HEK293 (cell line): Measurements from ENCODE around the gene GSTM4.

Source experiments
- EGR2 ChIP-seq: fragments of 450-650 bp; formaldehyde crosslinking; IDR thresholded peaks from 2 replicates; pipeline ENCODE4 v1.5.1; 2016; ENCODE audit warnings: low read depth, missing biosample characterization, missing genetic modification characterization
- GFI1B ChIP-seq: fragments of 450-650 bp; formaldehyde crosslinking; IDR thresholded peaks from 2 replicates; pipeline ENCODE4 v1.5.1; 2016; ENCODE audit warnings: missing biosample characterization, missing genetic modification characterization
- GLI4 ChIP-seq: fragments of 450-650 bp; formaldehyde crosslinking; IDR thresholded peaks from 2 replicates; pipeline ENCODE4 v1.5.1; 2016; ENCODE audit warnings: missing biosample characterization, missing genetic modification characterization
- MEIS1 ChIP-seq: sonication (generic); formaldehyde crosslinking; IDR thresholded peaks from 2 replicates; pipeline ENCODE4 v1.8.1; 2022; ENCODE audit warnings: missing genetic modification reagents, mild to moderate bottlenecking, borderline replicate concordance
- SCRT2 ChIP-seq: fragments of 450-650 bp; formaldehyde crosslinking; IDR thresholded peaks from 2 replicates; pipeline ENCODE4 v1.5.1; 2016; ENCODE audit warnings: missing biosample characterization, missing genetic modification characterization
- ZFP37 ChIP-seq: fragments of 450-650 bp; formaldehyde crosslinking; IDR thresholded peaks from 2 replicates; pipeline ENCODE4 v1.5.1; 2016; ENCODE audit warnings: missing biosample characterization, missing genetic modification characterization
- ZIC2 ChIP-seq: fragments of 450-650 bp; formaldehyde crosslinking; IDR thresholded peaks from 2 replicates; pipeline ENCODE4 v1.5.1; 2016; ENCODE audit warnings: missing biosample characterization, missing genetic modification characterization
- ZNF10 ChIP-seq: fragments of 450-650 bp; formaldehyde crosslinking; IDR thresholded peaks from 2 replicates; pipeline ENCODE4 v1.5.1; 2017; ENCODE audit warnings: missing biosample characterization, missing genetic modification characterization
- ZNF146 ChIP-seq: fragments of 450-650 bp; formaldehyde crosslinking; IDR thresholded peaks from 2 replicates; pipeline ENCODE4 v1.5.1; 2016; ENCODE audit warnings: missing biosample characterization, missing genetic modification characterization
- ZNF175 ChIP-seq: fragments of 450-650 bp; formaldehyde crosslinking; IDR thresholded peaks from 2 replicates; pipeline ENCODE4 v1.5.1; 2016; ENCODE audit warnings: missing biosample characterization, missing genetic modification characterization
- ZNF214 ChIP-seq: fragments of 450-650 bp; formaldehyde crosslinking; IDR thresholded peaks from 2 replicates; pipeline ENCODE4 v1.5.1; 2017; ENCODE audit warnings: missing biosample characterization, mild to moderate bottlenecking, missing genetic modification characterization, borderline replicate concordance
- ZNF223 ChIP-seq: fragments of 450-650 bp; formaldehyde crosslinking; IDR thresholded peaks from 2 replicates; pipeline ENCODE4 v1.5.1; 2016; ENCODE audit warnings: missing biosample characterization, missing genetic modification characterization
- ZNF266 ChIP-seq: fragments of 450-650 bp; formaldehyde crosslinking; IDR thresholded peaks from 2 replicates; pipeline ENCODE4 v1.5.1; 2016; ENCODE audit warnings: missing biosample characterization, missing genetic modification characterization, low read depth
- ZNF311 ChIP-seq: fragments of 450-650 bp; formaldehyde crosslinking; IDR thresholded peaks from 2 replicates; pipeline ENCODE4 v1.5.1; 2017; ENCODE audit warnings: missing biosample characterization, missing genetic modification characterization, borderline replicate concordance
- ZNF341 ChIP-seq: fragments of 450-650 bp; formaldehyde crosslinking; IDR thresholded peaks from 2 replicates; pipeline ENCODE4; 2016; ENCODE audit warnings: low read depth, missing biosample characterization, missing genetic modification characterization
- ZNF366 ChIP-seq: fragments of 450-650 bp; formaldehyde crosslinking; conservative IDR thresholded peaks from 2 replicates; pipeline ENCODE4 v1.5.1; 2016; ENCODE audit warnings: missing biosample characterization, missing genetic modification characterization
- ZNF433 ChIP-seq: fragments of 450-650 bp; formaldehyde crosslinking; IDR thresholded peaks from 2 replicates; pipeline ENCODE4 v1.5.1; 2016; ENCODE audit warnings: missing biosample characterization, missing genetic modification characterization, low read depth
- ZNF555 ChIP-seq: fragments of 450-650 bp; formaldehyde crosslinking; conservative IDR thresholded peaks from 2 replicates; pipeline ENCODE4 v1.5.1; 2017; ENCODE audit warnings: missing biosample characterization, mild to moderate bottlenecking, missing genetic modification characterization, inconsistent platforms
- ZNF571 ChIP-seq: fragments of 450-650 bp; formaldehyde crosslinking; IDR thresholded peaks from 2 replicates; pipeline ENCODE4 v1.5.0; 2017; ENCODE audit warnings: missing biosample characterization, missing genetic modification characterization
- ZNF596 ChIP-seq: fragments of 450-650 bp; IDR thresholded peaks from 2 replicates; pipeline ENCODE4 v1.5.0; 2018; ENCODE audit warnings: missing biosample characterization, mild to moderate bottlenecking, missing genetic modification characterization, moderate library complexity
- ZNF670 ChIP-seq: fragments of 450-650 bp; formaldehyde crosslinking; IDR thresholded peaks from 2 replicates; pipeline ENCODE4 v1.5.1; 2016; ENCODE audit warnings: missing biosample characterization, missing genetic modification characterization, low read depth
- ZNF785 ChIP-seq: fragments of 450-650 bp; formaldehyde crosslinking; IDR thresholded peaks from 2 replicates; pipeline ENCODE4 v1.5.1; 2016; ENCODE audit warnings: missing biosample characterization, missing genetic modification characterization
- ZNF843 ChIP-seq: fragments of 450-650 bp; formaldehyde crosslinking; IDR thresholded peaks from 2 replicates; pipeline ENCODE4 v1.5.1; 2016; ENCODE audit warnings: missing biosample characterization, missing genetic modification characterization
- ZSCAN23 ChIP-seq: fragments of 450-650 bp; formaldehyde crosslinking; IDR thresholded peaks from 2 replicates; pipeline ENCODE4 v1.5.1; 2016; ENCODE audit warnings: missing biosample characterization, missing genetic modification characterization
- TF ChIP-seq, protein P1 (sequence below): fragments of 450-650 bp; formaldehyde crosslinking; IDR thresholded peaks from 2 replicates; pipeline ENCODE4 v1.5.1; 2016; ENCODE audit warnings: missing biosample characterization, missing genetic modification characterization
- TF ChIP-seq, protein P2 (sequence below): fragments of 450-650 bp; formaldehyde crosslinking; IDR thresholded peaks from 2 replicates; pipeline ENCODE4 v1.5.1; 2016; ENCODE audit warnings: missing biosample characterization, missing genetic modification characterization
- TF ChIP-seq, protein P3 (sequence below): fragments of 450-650 bp; formaldehyde crosslinking; IDR thresholded peaks from 2 replicates; pipeline ENCODE4 v1.5.1; 2016; ENCODE audit warnings: missing biosample characterization, missing genetic modification characterization, low read depth
- TF ChIP-seq, protein P4 (sequence below): fragments of 450-650 bp; formaldehyde crosslinking; IDR thresholded peaks from 2 replicates; pipeline ENCODE4 v1.5.1; 2016; ENCODE audit warnings: missing biosample characterization, missing genetic modification characterization
- TF ChIP-seq, protein P5 (sequence below): fragments of 450-650 bp; formaldehyde crosslinking; IDR thresholded peaks from 2 replicates; pipeline ENCODE4 v1.5.1; 2016; ENCODE audit warnings: missing biosample characterization, missing genetic modification characterization

Gene GSTM4

DNA sequence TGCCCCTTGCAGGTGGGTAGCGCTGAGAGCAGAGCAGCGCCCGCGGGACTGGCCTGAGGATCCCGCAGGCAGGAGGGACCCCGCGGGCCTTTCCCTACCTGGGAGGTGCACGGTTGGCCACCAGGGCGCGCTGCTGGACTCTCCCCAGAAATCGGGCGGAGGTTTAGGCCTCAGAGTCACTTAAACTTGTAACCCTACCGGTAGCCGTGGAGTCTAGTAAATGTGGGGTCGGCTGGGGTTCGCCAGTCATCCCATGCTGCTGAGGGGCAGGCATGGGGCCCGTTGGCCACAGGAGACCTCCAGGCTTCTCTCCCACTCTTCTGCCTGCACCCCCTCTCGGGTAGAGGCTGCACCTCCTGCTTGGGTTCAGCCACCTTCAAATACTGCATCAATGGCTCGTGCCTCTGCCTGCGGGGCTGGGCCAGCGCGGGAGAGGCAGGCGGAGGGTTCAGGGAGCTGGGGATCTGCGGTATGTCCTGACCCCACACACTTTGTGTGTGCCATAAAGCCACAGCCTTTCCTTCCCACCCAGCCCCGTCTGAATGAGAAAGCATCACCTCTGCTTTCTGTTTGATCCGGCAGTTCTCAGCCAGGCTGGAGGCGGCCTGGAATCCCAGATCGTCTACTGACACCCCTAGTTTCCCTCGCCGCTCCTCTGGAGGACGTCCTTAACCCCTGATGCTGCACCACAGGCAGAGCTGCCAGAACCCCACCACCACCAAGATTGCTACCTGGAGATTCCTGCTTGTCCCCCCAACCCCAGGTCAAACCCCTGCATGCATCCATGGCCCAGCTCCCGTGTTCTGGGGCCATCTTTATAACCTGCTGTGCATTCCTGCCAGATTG is 12.3 kb upstream of the GSTM4 start (continued):
- TF ChIP-seq, protein P1, sequence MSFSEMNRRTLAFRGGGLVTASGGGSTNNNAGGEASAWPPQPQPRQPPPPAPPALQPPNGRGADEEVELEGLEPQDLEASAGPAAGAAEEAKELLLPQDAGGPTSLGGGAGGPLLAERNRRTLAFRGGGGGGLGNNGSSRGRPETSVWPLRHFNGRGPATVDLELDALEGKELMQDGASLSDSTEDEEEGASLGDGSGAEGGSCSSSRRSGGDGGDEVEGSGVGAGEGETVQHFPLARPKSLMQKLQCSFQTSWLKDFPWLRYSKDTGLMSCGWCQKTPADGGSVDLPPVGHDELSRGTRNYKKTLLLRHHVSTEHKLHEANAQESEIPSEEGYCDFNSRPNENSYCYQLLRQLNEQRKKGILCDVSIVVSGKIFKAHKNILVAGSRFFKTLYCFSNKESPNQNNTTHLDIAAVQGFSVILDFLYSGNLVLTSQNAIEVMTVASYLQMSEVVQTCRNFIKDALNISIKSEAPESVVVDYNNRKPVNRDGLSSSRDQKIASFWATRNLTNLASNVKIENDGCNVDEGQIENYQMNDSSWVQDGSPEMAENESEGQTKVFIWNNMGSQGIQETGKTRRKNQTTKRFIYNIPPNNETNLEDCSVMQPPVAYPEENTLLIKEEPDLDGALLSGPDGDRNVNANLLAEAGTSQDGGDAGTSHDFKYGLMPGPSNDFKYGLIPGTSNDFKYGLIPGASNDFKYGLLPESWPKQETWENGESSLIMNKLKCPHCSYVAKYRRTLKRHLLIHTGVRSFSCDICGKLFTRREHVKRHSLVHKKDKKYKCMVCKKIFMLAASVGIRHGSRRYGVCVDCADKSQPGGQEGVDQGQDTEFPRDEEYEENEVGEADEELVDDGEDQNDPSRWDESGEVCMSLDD (tag by site-specific recombination): peak; percentile 63; the same call in 1 of the 2 replicates
- TF ChIP-seq GLI4 (tag by site-specific recombination): no peak
- no peak for TF ChIP-seq ZNF433 (tag by site-specific recombination)
- no peak for TF ChIP-seq ZNF555 (tag by site-specific recombination)
- TF ChIP-seq GFI1B (tag by site-specific recombination): no peak
- no peak for TF ChIP-seq ZNF571 (tag by site-specific recombination)
- TF ChIP-seq ZNF175 (tag by site-specific recombination): no peak
- no peak for TF ChIP-seq ZNF266 (tag by site-specific recombination)
- no peak for TF ChIP-seq ZFP37 (tag by site-specific recombination)
- TF ChIP-seq, protein P2, sequence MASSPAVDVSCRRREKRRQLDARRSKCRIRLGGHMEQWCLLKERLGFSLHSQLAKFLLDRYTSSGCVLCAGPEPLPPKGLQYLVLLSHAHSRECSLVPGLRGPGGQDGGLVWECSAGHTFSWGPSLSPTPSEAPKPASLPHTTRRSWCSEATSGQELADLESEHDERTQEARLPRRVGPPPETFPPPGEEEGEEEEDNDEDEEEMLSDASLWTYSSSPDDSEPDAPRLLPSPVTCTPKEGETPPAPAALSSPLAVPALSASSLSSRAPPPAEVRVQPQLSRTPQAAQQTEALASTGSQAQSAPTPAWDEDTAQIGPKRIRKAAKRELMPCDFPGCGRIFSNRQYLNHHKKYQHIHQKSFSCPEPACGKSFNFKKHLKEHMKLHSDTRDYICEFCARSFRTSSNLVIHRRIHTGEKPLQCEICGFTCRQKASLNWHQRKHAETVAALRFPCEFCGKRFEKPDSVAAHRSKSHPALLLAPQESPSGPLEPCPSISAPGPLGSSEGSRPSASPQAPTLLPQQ (tag by site-specific recombination): 0 out of 2 replicates have a peak, but pooled peaks have one; percentile 30
- TF ChIP-seq MEIS1 (CRISPR knock-in tag): no peak
- peak; percentile 98 for TF ChIP-seq ZNF223 (tag by site-specific recombination)
- peak; percentile 63 for TF ChIP-seq ZIC2 (tag by site-specific recombination)
- TF ChIP-seq ZNF341 (tag by site-specific recombination): no peak
- TF ChIP-seq ZNF785: no peak
- no peak for TF ChIP-seq EGR2 (tag by site-specific recombination)
- TF ChIP-seq ZNF843 (tag by site-specific recombination): no peak
- TF ChIP-seq ZNF146: no peak
- no peak for TF ChIP-seq ZNF366 (tag by site-specific recombination)
- no peak for TF ChIP-seq ZNF214 (tag by site-specific recombination)
- TF ChIP-seq, protein P3, sequence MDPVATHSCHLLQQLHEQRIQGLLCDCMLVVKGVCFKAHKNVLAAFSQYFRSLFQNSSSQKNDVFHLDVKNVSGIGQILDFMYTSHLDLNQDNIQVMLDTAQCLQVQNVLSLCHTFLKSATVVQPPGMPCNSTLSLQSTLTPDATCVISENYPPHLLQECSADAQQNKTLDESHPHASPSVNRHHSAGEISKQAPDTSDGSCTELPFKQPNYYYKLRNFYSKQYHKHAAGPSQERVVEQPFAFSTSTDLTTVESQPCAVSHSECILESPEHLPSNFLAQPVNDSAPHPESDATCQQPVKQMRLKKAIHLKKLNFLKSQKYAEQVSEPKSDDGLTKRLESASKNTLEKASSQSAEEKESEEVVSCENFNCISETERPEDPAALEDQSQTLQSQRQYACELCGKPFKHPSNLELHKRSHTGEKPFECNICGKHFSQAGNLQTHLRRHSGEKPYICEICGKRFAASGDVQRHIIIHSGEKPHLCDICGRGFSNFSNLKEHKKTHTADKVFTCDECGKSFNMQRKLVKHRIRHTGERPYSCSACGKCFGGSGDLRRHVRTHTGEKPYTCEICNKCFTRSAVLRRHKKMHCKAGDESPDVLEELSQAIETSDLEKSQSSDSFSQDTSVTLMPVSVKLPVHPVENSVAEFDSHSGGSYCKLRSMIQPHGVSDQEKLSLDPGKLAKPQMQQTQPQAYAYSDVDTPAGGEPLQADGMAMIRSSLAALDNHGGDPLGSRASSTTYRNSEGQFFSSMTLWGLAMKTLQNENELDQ (tag by site-specific recombination): no peak
- TF ChIP-seq SCRT2: peak; percentile 36; the same call in 1 of the 2 replicates
- no peak for TF ChIP-seq ZNF596 (tag by site-specific recombination)
- TF ChIP-seq, protein P4, sequence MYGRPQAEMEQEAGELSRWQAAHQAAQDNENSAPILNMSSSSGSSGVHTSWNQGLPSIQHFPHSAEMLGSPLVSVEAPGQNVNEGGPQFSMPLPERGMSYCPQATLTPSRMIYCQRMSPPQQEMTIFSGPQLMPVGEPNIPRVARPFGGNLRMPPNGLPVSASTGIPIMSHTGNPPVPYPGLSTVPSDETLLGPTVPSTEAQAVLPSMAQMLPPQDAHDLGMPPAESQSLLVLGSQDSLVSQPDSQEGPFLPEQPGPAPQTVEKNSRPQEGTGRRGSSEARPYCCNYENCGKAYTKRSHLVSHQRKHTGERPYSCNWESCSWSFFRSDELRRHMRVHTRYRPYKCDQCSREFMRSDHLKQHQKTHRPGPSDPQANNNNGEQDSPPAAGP (tag by site-specific recombination): no peak
- TF ChIP-seq ZNF670 (tag by site-specific recombination): no peak
- TF ChIP-seq ZNF10 (tag by site-specific recombination): no peak
- TF ChIP-seq, protein P5, sequence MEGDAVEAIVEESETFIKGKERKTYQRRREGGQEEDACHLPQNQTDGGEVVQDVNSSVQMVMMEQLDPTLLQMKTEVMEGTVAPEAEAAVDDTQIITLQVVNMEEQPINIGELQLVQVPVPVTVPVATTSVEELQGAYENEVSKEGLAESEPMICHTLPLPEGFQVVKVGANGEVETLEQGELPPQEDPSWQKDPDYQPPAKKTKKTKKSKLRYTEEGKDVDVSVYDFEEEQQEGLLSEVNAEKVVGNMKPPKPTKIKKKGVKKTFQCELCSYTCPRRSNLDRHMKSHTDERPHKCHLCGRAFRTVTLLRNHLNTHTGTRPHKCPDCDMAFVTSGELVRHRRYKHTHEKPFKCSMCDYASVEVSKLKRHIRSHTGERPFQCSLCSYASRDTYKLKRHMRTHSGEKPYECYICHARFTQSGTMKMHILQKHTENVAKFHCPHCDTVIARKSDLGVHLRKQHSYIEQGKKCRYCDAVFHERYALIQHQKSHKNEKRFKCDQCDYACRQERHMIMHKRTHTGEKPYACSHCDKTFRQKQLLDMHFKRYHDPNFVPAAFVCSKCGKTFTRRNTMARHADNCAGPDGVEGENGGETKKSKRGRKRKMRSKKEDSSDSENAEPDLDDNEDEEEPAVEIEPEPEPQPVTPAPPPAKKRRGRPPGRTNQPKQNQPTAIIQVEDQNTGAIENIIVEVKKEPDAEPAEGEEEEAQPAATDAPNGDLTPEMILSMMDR (tag by site-specific recombination): peak; percentile 89
- TF ChIP-seq ZSCAN23: no peak
- no peak for TF ChIP-seq ZNF311 (tag by site-specific recombination)
